IPS DF 6.9 (cell line): ENCODE results near the gene TOLLIP.
"Not testable (repeated sequence)": the region's sequence is repeated elsewhere in the genome, so short reads cannot be mapped to it uniquely, and the experiment has no call there.

Source experiments
- DNase-seq: peaks from one replicate; pipeline ENCODE4 v3.0.0-alpha.2; 2013; ENCODE audit warnings: low read depth, low spot score
- H3K27ac ChIP-seq: one replicate; pipeline ENCODE4 v1.5.1; 2013; ENCODE audit warnings: low read length, control low read depth
- H3K27me3 ChIP-seq: 2 replicates; pipeline ENCODE4 v1.6.1; 2013; ENCODE audit warnings: mild to moderate bottlenecking, low read length; ENCODE audit not compliant: control insufficient read depth, insufficient read depth
- H3K36me3 ChIP-seq: 2 replicates; pipeline ENCODE4 v1.6.1; 2013; ENCODE audit warnings: low read length; ENCODE audit not compliant: control insufficient read depth, insufficient read depth
- H3K4me1 ChIP-seq: 2 replicates; pipeline ENCODE4 v1.6.1; 2013; ENCODE audit warnings: low read length; ENCODE audit not compliant: control insufficient read depth, insufficient read depth
- H3K4me3 ChIP-seq: 2 replicates; pipeline ENCODE4 v1.5.1; 2013; ENCODE audit warnings: mild to moderate bottlenecking, low read length
- H3K9me3 ChIP-seq: 2 replicates; pipeline ENCODE4 v1.6.1; 2013; ENCODE audit warnings: low read length, inconsistent platforms; ENCODE audit not compliant: control insufficient read depth, insufficient read depth
- WGBS: extraction: QIAGEN DNeasy Blood & Tissue Kit; methylation state at CpG from one replicate; pipeline ENCODE4 v1.1.7; 2013; ENCODE audit warnings: mixed read lengths, missing lambda C conversion rate; ENCODE audit not compliant: insufficient read length, insufficient coverage; 5-methylcytosine and 5-hydroxymethylcytosine counted together

Gene TOLLIP

DNA sequence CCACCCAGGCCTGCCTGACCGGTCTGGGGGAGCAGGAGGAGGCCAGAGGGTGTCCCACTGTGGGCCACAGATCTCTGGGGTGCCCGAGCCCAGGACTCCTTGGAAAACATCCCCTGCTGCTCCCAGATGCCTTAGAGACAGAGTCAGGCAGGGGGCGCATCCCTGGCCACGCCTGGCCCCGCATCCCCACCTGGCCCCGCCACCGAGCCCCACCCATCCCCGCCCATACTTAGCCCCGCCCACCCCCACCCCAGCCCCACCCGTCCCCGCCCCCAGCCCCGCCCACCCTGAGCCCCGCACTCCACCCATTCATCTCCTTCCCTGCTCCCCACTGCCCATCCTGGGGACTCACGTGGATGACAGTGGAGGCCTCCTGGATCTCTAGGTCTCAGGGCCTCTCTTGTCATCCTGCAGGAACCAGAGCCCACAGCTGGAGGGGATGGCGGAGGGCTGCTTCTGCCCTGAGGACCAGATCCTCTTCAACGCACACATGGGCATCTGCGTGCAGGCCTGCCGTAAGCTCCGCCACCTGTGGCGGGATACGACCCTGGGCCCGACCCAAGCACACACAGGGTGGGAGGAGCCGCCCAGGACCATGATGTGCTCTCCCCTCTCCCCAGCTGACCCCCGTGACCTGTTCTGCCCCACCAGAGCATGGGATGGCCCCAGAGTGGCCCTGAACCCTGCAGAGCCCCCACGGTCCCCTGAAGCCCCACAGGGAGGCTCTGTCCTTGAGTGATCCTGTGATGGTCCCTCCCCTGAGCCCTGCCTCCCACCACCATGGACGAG is 53.0 kb downstream of the TOLLIP start:
- Histone ChIP-seq H3K4me1 (0 out of 2 replicates have a peak, but pooled peaks cover 2% of the 10 kb centered on the region), H3K27ac (no peak overlapping the region), H3K9me3 (peaks cover 4% of the 10 kb centered on the region), H3K36me3 (no peaks in the 10 kb centered on the region), H3K4me3 (no peak overlapping the region), H3K27me3 (no peaks in the 10 kb centered on the region)
- no peak for DNase-seq
- no CpG with 5 or more reads among the region's 26 CpGs for WGBS

DNA sequence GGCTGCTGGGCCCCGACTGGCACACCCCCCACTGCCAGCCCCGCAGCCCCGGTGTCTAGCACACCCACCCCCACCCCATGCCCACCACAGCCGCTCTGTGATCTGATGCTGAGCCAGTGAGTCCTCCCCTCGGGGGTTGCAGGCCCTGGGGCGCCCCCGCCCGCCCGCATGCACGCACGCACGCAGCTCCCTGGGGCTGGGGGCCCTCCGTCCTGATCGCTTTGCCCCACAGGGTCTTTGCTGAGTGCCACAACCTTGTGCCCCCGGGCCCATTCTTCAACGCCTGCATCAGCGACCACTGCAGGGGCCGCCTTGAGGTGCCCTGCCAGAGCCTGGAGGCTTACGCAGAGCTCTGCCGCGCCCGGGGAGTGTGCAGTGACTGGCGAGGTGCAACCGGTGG is 54.3 kb downstream of the TOLLIP start:
- peaks cover 7% of the 10 kb centered on the region for H3K9me3 ChIP-seq
- no peak overlapping the region for H3K4me3 ChIP-seq
- no peaks in the 10 kb centered on the region for H3K36me3 ChIP-seq
- no CpG with 5 or more reads among the region's 24 CpGs for WGBS
- no peaks in the 10 kb centered on the region for H3K27me3 ChIP-seq
- no peak overlapping the region for H3K27ac ChIP-seq
- DNase-seq: no peak
- H3K4me1 ChIP-seq: 0 out of 2 replicates have a peak, but pooled peaks cover 2% of the 10 kb centered on the region

DNA sequence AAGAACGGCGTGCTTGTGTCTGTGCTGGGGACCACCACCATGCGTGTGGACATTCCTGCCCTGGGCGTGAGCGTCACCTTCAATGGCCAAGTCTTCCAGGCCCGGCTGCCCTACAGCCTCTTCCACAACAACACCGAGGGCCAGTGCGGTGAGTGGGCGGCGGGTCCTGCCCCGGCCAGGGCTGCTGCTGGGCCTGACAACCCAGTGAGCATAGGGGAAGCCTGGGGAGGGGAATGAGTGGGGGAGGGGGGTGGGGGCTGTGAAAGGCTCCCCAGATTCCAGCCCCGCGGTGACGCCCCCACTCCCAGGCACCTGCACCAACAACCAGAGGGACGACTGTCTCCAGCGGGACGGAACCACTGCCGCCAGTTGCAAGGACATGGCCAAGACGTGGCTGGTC is 54.7 kb downstream of the TOLLIP start:
- WGBS: no CpG with 5 or more reads among the region's 19 CpGs

DNA sequence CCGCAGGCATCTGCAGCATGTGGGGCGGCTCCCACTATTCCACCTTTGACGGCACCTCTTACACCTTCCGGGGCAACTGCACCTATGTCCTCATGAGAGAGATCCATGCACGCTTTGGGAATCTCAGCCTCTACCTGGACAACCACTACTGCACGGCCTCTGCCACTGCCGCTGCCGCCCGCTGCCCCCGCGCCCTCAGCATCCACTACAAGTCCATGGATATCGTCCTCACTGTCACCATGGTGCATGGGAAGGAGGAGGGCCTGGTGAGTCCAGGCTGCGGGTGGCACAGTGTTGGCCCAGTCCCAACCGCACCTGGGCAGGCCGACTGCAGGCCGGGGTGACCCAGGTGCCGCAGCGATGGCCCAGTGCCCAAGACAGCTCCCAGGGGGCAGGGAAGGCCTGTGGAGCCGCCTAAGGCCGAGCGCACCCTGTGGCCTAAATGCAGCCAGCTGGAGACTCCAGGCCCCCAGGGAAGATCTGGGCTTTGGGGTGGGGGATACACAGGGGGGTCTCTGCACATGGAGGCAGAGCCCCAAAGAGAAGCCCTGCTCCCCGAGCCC is 55.3 kb downstream of the TOLLIP start:
- no peaks in the 10 kb centered on the region for H3K36me3 ChIP-seq
- no peak for DNase-seq
- H3K27ac ChIP-seq: no peak overlapping the region
- H3K4me1 ChIP-seq: 0 out of 2 replicates have a peak, but pooled peaks cover 2% of the 10 kb centered on the region
- H3K27me3 ChIP-seq: no peaks in the 10 kb centered on the region
- H3K9me3 ChIP-seq: peaks cover 7% of the 10 kb centered on the region
- WGBS: no CpG with 5 or more reads among the region's 22 CpGs
- no peak overlapping the region; the same call in 1 of the 2 replicates for H3K4me3 ChIP-seq

More for the DNA sequence above, 54.7 kb downstream of the TOLLIP start:
- Histone ChIP-seq H3K27ac (no peak overlapping the region), H3K9me3 (peaks cover 7% of the 10 kb centered on the region), H3K27me3 (no peaks in the 10 kb centered on the region), H3K4me1 (0 out of 2 replicates have a peak, but pooled peaks cover 2% of the 10 kb centered on the region), H3K36me3 (no peaks in the 10 kb centered on the region), H3K4me3 (no peak overlapping the region)
- no peak for DNase-seq

DNA sequence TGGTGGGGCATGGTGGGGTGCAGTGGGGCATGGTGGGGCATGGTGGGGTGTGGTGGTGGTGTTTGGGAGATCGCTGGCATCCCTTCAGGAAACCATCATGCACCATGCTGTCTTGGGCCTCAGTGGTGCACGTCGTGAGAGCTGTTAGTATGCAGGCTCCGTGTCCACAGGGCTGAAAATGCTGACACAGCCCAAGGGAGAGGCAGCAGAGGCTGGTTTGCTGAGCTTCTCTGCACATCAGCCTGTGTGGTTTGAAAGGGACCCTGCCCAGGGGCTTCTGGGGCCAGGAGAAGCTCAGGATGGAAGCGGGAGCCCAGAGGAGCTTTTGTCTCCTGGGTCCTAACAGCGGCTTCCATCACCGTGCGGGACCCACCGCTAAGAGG is 56.3 kb downstream of the TOLLIP start:
- H3K27ac ChIP-seq: no peak overlapping the region
- 0 out of 2 replicates have a peak, but pooled peaks cover 2% of the 10 kb centered on the region for H3K4me1 ChIP-seq
- H3K27me3 ChIP-seq: no peaks in the 10 kb centered on the region
- H3K36me3 ChIP-seq: no peaks in the 10 kb centered on the region
- no CpG with 5 or more reads among the region's 9 CpGs for WGBS
- H3K9me3 ChIP-seq: peaks cover 7% of the 10 kb centered on the region
- no peak for DNase-seq
- H3K4me3 ChIP-seq: no peak overlapping the region

DNA sequence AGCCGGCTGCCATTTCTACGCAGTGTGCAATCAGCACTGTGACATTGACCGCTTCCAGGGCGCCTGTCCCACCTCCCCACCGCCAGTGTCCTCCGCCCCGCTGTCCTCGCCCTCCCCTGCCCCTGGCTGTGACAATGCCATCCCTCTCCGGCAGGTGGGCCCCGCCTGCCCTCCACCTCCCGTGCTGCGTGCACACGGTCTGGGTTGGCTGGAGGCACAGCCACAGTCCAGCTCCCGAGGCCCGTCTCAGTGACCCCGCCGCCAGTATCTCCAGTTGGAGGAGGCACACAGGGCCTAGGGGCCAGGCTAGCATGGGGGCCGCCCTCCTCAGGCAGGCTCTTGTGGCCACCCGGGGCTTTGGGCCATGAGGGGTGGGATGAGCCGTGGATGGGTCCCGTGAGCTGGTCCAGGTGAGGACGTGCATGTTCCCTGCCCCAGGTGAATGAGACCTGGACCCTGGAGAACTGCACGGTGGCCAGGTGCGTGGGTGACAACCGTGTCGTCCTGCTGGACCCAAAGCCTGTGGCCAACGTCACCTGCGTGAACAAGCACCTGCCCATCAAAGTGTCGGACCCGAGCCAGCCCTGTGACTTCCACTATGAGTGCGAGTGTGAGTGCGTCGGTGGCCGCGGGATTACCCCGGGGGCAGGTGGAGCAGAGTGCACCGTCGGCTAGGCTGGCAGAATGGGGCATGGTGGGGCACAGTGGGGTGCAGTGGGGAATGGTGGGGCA is 56.9 kb downstream of the TOLLIP start:
- H3K27ac ChIP-seq: no peak overlapping the region
- no peak overlapping the region for H3K4me3 ChIP-seq
- no peak for DNase-seq
- no CpG with 5 or more reads among the region's 38 CpGs for WGBS
- peaks cover 7% of the 10 kb centered on the region for H3K9me3 ChIP-seq
- H3K4me1 ChIP-seq: 0 out of 2 replicates have a peak, but pooled peaks cover 2% of the 10 kb centered on the region
- H3K27me3 ChIP-seq: no peaks in the 10 kb centered on the region
- H3K36me3 ChIP-seq: no peaks in the 10 kb centered on the region

DNA sequence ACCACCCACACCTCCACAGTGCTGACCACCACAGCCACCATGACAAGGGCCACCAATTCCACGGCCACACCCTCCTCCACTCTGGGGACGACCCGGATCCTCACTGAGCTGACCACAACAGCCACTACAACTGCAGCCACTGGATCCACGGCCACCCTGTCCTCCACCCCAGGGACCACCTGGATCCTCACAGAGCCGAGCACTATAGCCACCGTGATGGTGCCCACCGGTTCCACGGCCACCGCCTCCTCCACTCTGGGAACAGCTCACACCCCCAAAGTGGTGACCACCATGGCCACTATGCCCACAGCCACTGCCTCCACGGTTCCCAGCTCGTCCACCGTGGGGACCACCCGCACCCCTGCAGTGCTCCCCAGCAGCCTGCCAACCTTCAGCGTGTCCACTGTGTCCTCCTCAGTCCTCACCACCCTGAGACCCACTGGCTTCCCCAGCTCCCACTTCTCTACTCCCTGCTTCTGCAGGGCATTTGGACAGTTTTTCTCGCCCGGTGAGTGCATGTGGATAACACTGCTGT is 58.1 kb downstream of the TOLLIP start:
- Histone ChIP-seq H3K4me1 (0 out of 2 replicates have a peak, but pooled peaks cover 2% of the 10 kb centered on the region), H3K36me3 (no peaks in the 10 kb centered on the region), H3K27me3 (no peaks in the 10 kb centered on the region), H3K9me3 (peaks cover 7% of the 10 kb centered on the region), H3K27ac (no peak overlapping the region), H3K4me3 (no peak overlapping the region)
- DNase-seq: no peak
- WGBS: no CpG with 5 or more reads among the region's 16 CpGs

DNA sequence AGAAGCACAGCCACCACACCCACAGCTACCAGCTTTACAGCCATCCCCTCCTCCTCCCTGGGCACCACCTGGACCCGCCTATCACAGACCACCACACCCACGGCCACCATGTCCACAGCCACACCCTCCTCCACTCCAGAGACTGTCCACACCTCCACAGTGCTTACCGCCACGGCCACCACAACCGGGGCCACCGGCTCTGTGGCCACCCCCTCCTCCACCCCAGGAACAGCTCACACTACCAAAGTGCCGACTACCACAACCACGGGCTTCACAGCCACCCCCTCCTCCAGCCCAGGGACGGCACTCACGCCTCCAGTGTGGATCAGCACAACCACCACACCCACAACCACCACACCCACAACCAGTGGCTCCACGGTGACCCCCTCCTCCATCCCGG is 59.0 kb downstream of the TOLLIP start:
- not testable (repeated sequence) for H3K36me3 ChIP-seq, H3K9me3 ChIP-seq, H3K27ac ChIP-seq, H3K4me3 ChIP-seq, DNase-seq, H3K27me3 ChIP-seq, H3K4me1 ChIP-seq
- WGBS: no CpG with 5 or more reads among the region's 12 CpGs

DNA sequence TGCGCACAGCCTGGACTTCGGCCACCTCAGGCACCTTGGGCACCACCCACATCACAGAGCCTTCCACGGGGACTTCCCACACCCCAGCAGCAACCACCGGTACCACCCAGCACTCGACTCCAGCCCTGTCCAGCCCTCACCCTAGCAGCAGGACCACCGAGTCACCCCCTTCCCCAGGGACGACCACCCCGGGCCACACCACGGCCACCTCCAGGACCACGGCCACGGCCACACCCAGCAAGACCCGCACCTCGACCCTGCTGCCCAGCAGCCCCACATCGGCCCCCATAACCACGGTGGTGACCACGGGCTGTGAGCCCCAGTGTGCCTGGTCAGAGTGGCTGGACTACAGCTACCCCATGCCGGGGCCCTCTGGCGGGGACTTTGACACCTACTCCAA is 60.5 kb downstream of the TOLLIP start:
- not testable (repeated sequence) for H3K9me3 ChIP-seq, H3K27me3 ChIP-seq, H3K4me1 ChIP-seq, DNase-seq, H3K36me3 ChIP-seq, H3K4me3 ChIP-seq, H3K27ac ChIP-seq
- no CpG with 5 or more reads among the region's 18 CpGs for WGBS

DNA sequence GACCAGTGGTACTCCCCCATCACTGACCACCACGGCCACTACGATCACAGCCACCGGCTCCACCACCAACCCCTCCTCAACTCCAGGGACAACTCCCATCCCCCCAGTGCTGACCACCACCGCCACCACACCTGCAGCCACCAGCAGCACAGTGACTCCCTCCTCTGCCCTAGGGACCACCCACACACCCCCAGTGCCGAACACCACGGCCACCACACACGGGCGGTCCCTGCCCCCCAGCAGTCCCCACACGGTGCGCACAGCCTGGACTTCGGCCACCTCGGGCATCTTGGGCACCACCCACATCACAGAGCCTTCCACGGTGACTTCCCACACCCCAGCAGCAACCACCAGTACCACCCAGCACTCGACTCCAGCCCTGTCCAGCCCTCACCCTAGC is 62.4 kb downstream of the TOLLIP start:
- H3K4me1 ChIP-seq, DNase-seq, H3K9me3 ChIP-seq, H3K27ac ChIP-seq, H3K36me3 ChIP-seq, H3K4me3 ChIP-seq, H3K27me3 ChIP-seq: not testable (repeated sequence)
- WGBS: no CpG with 5 or more reads among the region's 14 CpGs
